CD4-positive, alpha-beta T cell treated with Interleukin-12 subunit alpha and Interleukin-12 subunit beta, for 1 hour (primary cell): Measurements from ENCODE around the gene MKX.
"Not testable (repeated sequence)": the region's sequence is repeated elsewhere in the genome, so short reads cannot be mapped to it uniquely, and the experiment has no call there.

Experiments used
- DNase-seq: peaks from one replicate; pipeline ENCODE4 v3.0.0-alpha.2; 2020

Gene MKX

GRCh38 chr10:27688991-27689390 is 56.6 kb downstream of the MKX start:
- no peak for DNase-seq

- no peak for DNase-seq
These were observed 57.3 kb downstream of the MKX start for GRCh38 chr10:27688276-27688675.

GRCh38 chr10:27687743-27688142 is 57.9 kb downstream of the MKX start:
- DNase-seq, result no peak

GRCh38 chr10:27687326-27687725 is 58.3 kb downstream of the MKX start:
- DNase-seq, result no peak

GRCh38 chr10:27685681-27686080 is 59.9 kb downstream of the MKX start:
- no peak for DNase-seq

- no peak for DNase-seq
These were observed 62.4 kb downstream of the MKX start for GRCh38 chr10:27683226-27683625.

GRCh38 chr10:27681795-27682194 is 63.8 kb downstream of the MKX start:
- DNase-seq, result not testable (repeated sequence)

- DNase-seq, result no peak
These were observed 64.7 kb downstream of the MKX start for GRCh38 chr10:27680691-27681605.

- no peak for DNase-seq
These were observed 65.5 kb downstream of the MKX start for GRCh38 chr10:27680006-27680557.

- DNase-seq, result no peak
These were observed 66.2 kb downstream of the MKX start for GRCh38 chr10:27679369-27679912.

- no peak for DNase-seq
These were observed 67.5 kb downstream of the MKX start for GRCh38 chr10:27678166-27678565.

- DNase-seq, result no peak
These were observed 72.6 kb downstream of the MKX start for GRCh38 chr10:27673065-27673464.

- no peak for DNase-seq
These were observed 73.8 kb downstream of the MKX start for GRCh38 chr10:27671821-27672220.

- no peak for DNase-seq
These were observed 81.2 kb downstream of the MKX start for GRCh38 chr10:27664461-27664860.

- no peak for DNase-seq
These were observed 82.0 kb downstream of the MKX start for GRCh38 chr10:27663621-27664020.

GRCh38 chr10:27661514-27662286 is 83.9 kb downstream of the MKX start:
- no peak for DNase-seq

- DNase-seq, result no peak
These were observed 84.9 kb downstream of the MKX start for GRCh38 chr10:27660711-27661110.

GRCh38 chr10:27660268-27660667 is 85.4 kb downstream of the MKX start:
- no peak for DNase-seq

GRCh38 chr10:27659786-27660185 is 85.8 kb downstream of the MKX start:
- DNase-seq, result no peak

GRCh38 chr10:27658788-27659187 is 86.8 kb downstream of the MKX start:
- no peak for DNase-seq

- no peak for DNase-seq
These were observed 90.3 kb downstream of the MKX start for GRCh38 chr10:27655296-27655695.

GRCh38 chr10:27654284-27654683 is 91.3 kb downstream of the MKX start:
- DNase-seq, result no peak

GRCh38 chr10:27646604-27647175 is 98.9 kb downstream of the MKX start:
- no peak for DNase-seq
